Smooth muscle cell (in vitro differentiated cells): ENCODE results near the gene HAGHL. TPM values are rescaled to one million over a fixed set of nuclear protein-coding genes. Genes with fewer than 3 reads are reported as not detected.

Experiments
- DNase-seq: peaks from one replicate; lab custom pipeline; 2025; ENCODE audit not compliant: unreplicated experiment; lab: John Stamatoyannopoulos, UW
- H2AFZ ChIP-seq: fragments of 200-600 bp; sonication (generic); 2 replicates; pipeline ENCODE4 v1.6.0; 2016; ENCODE audit warnings: antibody characterized with exemption, low read depth, mild to moderate bottlenecking
- H3F3A ChIP-seq: fragments of 200-600 bp; sonication (generic); 2 replicates; pipeline ENCODE4 v1.6.0; 2017; ENCODE audit warnings: antibody characterized with exemption, low read depth
- H3K27ac ChIP-seq: fragments of 200-600 bp; sonication (generic); 2 replicates; pipeline ENCODE4 v1.5.1; 2016; ENCODE audit warnings: low read depth, mild to moderate bottlenecking
- H3K27me3 ChIP-seq: fragments of 200-600 bp; sonication (generic); 2 replicates; pipeline ENCODE4 v1.6.1; 2016; ENCODE audit warnings: low read depth, mild to moderate bottlenecking
- H3K36me3 ChIP-seq: fragments of 200-600 bp; sonication (generic); 2 replicates; pipeline ENCODE4 v1.5.1; 2016; ENCODE audit warnings: low read depth
- H3K4me1 ChIP-seq: fragments of 200-600 bp; sonication (generic); 2 replicates; pipeline ENCODE4 v1.5.1; 2016; ENCODE audit warnings: low read depth
- H3K4me2 ChIP-seq: fragments of 200-600 bp; sonication (generic); 2 replicates; pipeline ENCODE4 v1.6.0; 2016; ENCODE audit warnings: mild to moderate bottlenecking
- H3K4me3 ChIP-seq: fragments of 200-600 bp; sonication (generic); 2 replicates; pipeline ENCODE4 v1.5.1; 2016; ENCODE audit warnings: mild to moderate bottlenecking
- H3K79me2 ChIP-seq: fragments of 200-600 bp; sonication (generic); 2 replicates; pipeline ENCODE4 v1.6.0; 2016; ENCODE audit warnings: low read depth, mild to moderate bottlenecking
- H3K9ac ChIP-seq: fragments of 200-600 bp; sonication (generic); 2 replicates; pipeline ENCODE4 v1.6.0; 2016; ENCODE audit warnings: low read depth
- H3K9me3 ChIP-seq: fragments of 200-600 bp; sonication (generic); replicated peaks from 2 replicates; pipeline ENCODE4 v1.5.1; 2016; ENCODE audit warnings: low read depth
- H4K20me1 ChIP-seq: fragments of 200-600 bp; sonication (generic); 2 replicates; pipeline ENCODE4 v1.6.0; 2016; ENCODE audit warnings: low read depth
- WGBS: methylation state at CpG from one replicate; pipeline ENCODE4 v1.1.7; 2016; ENCODE audit warnings: low lambda C conversion rate; 5-methylcytosine and 5-hydroxymethylcytosine counted together
- polyA plus RNA-seq: library from polyadenylated mRNA; unstranded; fragments of >200 nt; fragmentation: Nextera tagmentation; extraction: Ambion mirVana; gene quantifications from 2 replicates; pipeline ENCODE4 v1.2.1, GENCODE V29; 2016
- total RNA-seq: library from RNA; depleted of rRNA; stranded (reverse); fragments of >200 nt; gene quantifications from 2 replicates; pipeline ENCODE4 v1.2.3, GENCODE V29; 2014
- TF ChIP-seq, protein P1 (sequence below): fragments of 200-600 bp; sonication (generic); IDR thresholded peaks from 2 replicates; pipeline ENCODE4 v1.5.1; 2017; ENCODE audit warnings: borderline replicate concordance, mild to moderate bottlenecking, antibody characterized with exemption; ENCODE audit not compliant: insufficient read depth, poor library complexity, severe bottlenecking

The HAGHL gene
- total and polyA plus RNA-seq, 2 experiments from 2014 or later, result 3.2 to 23.1 TPM

DNA sequence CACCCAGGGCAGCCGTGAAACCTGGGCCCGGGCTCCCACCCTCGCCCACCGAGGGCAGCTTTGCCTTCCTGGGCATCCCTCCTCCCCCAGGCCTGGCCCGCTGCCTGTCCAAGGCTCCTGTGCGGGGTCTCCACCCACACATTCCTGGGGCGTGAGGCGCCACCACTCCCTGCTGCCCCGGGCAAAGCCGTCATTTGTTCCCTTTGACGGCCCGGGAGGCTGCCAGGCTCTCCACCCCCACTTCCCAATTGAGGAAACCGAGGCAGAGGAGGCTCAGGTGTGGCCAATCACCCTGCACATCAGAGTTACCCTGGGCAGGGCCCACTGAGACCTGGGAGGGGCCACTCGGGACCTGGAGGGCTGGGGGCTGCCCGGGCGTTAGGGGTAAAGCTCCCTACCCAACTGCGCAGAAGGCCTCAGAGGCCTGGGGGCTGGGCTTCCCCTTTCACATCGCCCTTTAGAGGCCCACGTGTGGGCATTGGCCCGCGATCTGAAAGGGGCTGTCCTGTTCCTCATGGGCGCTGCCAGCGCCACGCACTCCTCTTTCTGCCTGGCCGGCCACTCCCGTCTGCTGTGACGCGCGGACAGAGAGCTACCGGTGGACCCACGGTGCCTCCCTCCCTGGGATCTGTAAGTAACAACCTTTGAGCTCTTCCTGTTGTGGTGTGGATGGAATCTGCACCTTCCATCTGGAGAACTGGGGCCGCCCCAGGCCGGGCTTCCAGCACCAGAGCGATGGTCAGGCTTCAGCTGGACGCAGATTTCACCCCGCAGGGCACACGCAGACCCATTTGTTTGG, 33.8 kb downstream of the HAGHL start, which contains the start of gene MSLN:
TSS of gene MSLN (plus strand) at position 190 of the 799 bp plus-strand sequence. CDS start 1,947 bp downstream, outside the sequence.
- TF ChIP-seq, protein P1, sequence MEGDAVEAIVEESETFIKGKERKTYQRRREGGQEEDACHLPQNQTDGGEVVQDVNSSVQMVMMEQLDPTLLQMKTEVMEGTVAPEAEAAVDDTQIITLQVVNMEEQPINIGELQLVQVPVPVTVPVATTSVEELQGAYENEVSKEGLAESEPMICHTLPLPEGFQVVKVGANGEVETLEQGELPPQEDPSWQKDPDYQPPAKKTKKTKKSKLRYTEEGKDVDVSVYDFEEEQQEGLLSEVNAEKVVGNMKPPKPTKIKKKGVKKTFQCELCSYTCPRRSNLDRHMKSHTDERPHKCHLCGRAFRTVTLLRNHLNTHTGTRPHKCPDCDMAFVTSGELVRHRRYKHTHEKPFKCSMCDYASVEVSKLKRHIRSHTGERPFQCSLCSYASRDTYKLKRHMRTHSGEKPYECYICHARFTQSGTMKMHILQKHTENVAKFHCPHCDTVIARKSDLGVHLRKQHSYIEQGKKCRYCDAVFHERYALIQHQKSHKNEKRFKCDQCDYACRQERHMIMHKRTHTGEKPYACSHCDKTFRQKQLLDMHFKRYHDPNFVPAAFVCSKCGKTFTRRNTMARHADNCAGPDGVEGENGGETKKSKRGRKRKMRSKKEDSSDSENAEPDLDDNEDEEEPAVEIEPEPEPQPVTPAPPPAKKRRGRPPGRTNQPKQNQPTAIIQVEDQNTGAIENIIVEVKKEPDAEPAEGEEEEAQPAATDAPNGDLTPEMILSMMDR, result no peak
- Histone ChIP-seq H3K9ac (no peak within 1 kb of the TSS), H3K4me3 (no peak within 1 kb of the TSS), H3F3A (no peaks in the 10 kb centered on the region), H3K79me2 (no peaks in the 10 kb centered on the region), H2AFZ (no peak within 1 kb of the TSS), H3K27ac (no peak within 1 kb of the TSS), H4K20me1 (no peaks in the 10 kb centered on the region), H3K27me3 (no peaks in the 10 kb centered on the region), H3K9me3 (no peaks in the 10 kb centered on the region), H3K4me1 (no peaks in the 10 kb centered on the region), H3K4me2 (no peak within 1 kb of the TSS), H3K36me3 (no peaks in the 10 kb centered on the region)
- DNase-seq, result no peak
- WGBS, result 86% methylated on average over 31 of the region's 37 CpGs

DNA sequence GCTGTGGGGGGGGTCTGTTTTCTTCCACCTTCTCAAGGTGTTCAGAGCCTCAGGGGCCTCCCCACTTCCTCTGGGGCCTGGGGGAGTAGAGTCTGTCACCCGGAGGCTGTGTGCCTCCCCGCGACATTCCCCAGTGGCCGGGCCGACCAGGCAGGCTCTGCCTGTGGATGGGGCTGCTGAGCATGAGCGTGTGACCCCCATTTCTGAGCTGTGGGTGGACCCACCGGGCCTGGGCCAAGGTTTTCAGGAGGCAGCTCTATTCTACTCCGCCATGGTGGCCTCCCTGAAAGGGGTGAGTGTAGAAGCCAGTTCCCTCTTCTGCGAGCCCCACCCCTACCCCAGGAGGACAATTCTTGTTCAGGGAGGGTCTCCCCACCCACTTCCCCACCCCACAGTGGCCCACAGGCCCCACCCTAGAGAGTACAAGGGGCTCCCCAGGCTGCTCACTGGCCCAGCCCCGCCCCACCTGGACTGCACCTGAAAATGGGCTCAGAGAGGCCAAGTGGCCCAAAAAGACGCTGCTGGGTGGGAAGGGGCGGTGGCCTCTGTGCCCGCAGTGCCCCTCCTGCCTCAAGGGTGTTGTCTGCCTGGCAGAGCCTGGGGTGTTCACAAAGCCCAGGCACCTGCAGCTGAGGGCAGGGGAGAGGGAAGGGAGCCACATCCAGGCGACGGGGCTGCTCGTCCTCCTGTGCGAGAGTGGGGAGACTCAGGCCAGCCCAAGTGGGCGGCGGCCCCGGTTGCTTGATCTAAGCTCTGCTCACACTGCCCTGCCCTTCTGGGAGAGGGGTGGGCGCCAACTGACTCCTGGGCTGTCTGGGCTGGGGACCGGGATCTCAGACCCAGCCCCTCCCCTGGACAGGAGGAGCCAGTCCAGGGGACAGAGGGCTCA, 35.0 kb downstream of the HAGHL start:
- 84% methylated on average over 20 of the region's 22 CpGs for WGBS
- DNase-seq, result no peak
- H2AFZ ChIP-seq, result no peak overlapping the region
- no peaks in the 10 kb centered on the region for H3F3A ChIP-seq
- H3K36me3 ChIP-seq, result no peaks in the 10 kb centered on the region
- H3K4me2 ChIP-seq, result no peak overlapping the region
- H3K27me3 ChIP-seq, result no peaks in the 10 kb centered on the region
- H3K9ac ChIP-seq, result no peak overlapping the region
- H3K4me3 ChIP-seq, result no peak overlapping the region
- H4K20me1 ChIP-seq, result no peaks in the 10 kb centered on the region
- no peaks in the 10 kb centered on the region for H3K79me2 ChIP-seq
- no peaks in the 10 kb centered on the region for H3K4me1 ChIP-seq
- no peaks in the 10 kb centered on the region for H3K9me3 ChIP-seq
- TF ChIP-seq, protein P1, result no peak
- H3K27ac ChIP-seq, result no peak overlapping the region

DNA sequence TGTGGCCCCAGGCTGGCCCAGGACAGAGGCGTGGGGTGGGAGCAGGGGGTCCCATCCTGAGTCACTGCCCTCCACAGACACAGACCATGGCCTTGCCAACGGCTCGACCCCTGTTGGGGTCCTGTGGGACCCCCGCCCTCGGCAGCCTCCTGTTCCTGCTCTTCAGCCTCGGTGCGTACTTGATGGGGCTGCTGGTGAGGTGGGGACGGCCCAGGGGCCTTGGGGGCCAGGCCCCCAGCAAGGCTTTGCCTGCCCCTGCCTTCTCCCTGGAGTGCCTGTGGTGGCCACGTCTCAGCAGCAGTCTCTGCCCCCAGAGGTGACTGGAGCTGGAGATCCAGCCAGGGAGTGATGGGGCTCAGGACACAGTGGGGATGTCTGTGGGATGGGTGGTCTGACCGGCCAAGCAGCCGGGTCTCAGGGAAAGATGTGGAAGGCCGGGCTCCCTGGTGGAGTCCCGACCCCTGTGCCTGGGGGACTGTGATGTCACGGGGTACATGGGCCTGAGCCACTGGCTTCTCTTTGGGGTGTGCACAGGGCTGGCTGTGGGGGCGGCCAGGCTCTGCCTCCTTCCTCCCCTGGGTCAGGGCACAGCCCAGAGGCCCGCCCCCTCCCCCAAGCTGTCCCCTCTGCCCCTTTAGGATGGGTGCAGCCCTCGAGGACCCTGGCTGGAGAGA, 35.8 kb downstream of the HAGHL start:
- no peaks in the 10 kb centered on the region for H4K20me1 ChIP-seq
- no peak overlapping the region for H3K27ac ChIP-seq
- H2AFZ ChIP-seq, result no peak overlapping the region
- no peaks in the 10 kb centered on the region for H3K27me3 ChIP-seq
- H3K4me2 ChIP-seq, result no peak overlapping the region
- 92% methylated on average over 15 of the region's 17 CpGs for WGBS
- H3K9ac ChIP-seq, result no peak overlapping the region
- TF ChIP-seq, protein P1, result no peak
- no peak overlapping the region for H3K4me3 ChIP-seq
- no peaks in the 10 kb centered on the region for H3K79me2 ChIP-seq
- H3K36me3 ChIP-seq, result no peaks in the 10 kb centered on the region
- H3K9me3 ChIP-seq, result no peaks in the 10 kb centered on the region
- no peak for DNase-seq
- no peaks in the 10 kb centered on the region for H3F3A ChIP-seq
- H3K4me1 ChIP-seq, result no peaks in the 10 kb centered on the region
